NCI-H2196 treated with DMSO at 0.1 percent for 48 hours (cell line): ENCODE data around the gene SBK3.
"Not testable (repeated sequence)": the region's sequence is repeated elsewhere in the genome, so short reads cannot be mapped to it uniquely, and the experiment has no call there.

Experiments used
- DNase-seq: peaks from one replicate; lab custom pipeline; 2025; ENCODE audit not compliant: unreplicated experiment; lab: John Stamatoyannopoulos, UW

Gene SBK3

GRCh38 chr19:55541091-55541490 is 4.3 kb downstream of the SBK3 start:
- DNase-seq: no peak

DNA sequence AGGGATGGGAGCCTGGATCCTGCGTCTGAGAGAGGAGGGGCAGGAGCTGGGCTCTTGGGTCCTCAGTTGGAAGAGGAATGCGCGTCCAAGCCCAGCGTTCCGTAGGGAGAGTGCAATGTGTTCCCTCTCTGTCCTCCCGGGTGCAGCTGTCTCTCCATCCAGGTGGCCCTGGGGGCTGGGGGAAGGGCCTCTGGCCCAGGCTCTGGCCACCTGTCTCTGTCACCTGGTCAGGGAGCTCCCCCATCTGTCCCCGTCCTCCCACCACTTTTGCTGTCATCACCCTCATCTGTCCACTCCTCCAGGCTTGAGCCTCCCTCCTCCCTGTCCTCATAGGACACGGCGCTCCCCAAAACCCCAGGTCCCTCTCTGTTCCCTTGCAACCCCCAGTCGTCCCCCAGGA is 4.7 kb downstream of the SBK3 start:
- DNase-seq: no peak

DNA sequence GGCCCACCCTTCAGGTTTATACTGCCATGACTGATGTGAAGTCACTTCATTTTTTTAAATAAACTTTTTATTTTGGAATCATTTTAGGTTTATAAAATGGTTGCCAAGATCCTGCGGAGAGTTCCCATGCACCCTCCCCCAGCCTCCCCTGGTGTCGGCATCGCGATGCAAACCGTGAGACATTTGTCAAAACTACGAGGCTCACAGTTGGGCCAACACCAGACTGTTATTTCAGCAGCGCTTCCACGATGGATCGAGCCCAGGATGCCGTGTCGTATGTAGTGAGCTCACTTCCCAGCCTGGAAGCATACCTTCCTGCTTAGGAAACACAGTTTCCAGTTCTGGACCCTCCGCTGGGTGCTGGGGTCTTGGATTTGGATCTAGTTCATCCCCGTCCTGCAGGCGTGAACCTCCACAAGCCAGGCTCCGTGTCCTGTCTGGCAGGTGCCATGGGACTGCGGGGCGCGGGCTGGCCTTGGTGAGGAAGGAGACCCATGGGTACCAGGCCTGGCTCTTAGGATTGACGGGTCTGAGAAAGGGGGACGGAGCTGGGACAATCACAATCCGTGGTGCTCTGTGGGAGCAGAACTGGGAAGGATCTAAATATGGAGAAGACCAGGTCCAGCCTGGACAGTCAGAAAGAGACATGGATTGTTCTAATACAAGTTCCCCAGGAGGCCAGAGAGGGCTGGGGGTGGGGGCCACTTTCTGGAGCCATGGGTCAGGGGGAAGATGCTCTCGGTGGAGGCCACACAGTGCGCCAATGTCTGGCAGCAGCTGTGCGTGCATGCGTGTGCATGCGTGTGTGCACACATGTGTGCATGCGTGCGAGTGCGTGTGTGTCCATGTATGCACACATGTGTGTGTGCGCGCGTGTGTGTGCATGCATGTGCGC is 6.0 kb downstream of the SBK3 start:
- DNase-seq: no peak

DNA sequence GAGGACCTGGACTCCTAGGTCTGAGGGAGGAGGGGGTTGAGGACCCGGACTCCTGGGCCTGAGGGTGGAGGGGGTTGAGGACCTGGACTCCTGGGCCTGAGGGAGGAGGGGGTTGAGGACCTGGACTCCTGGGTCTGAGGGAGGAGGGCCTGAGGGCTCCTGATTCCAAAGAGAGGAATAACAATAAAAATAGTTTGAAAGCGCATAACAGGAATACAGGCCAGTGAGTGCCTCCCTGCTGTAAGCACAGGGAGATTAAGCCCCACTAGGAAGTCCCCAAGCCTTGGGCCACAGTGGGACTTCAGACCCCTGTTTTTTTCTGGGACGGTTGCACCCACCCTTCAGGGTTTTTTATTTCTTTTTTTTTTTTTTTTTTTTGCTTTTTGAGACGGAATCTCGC is 7.2 kb downstream of the SBK3 start:
- DNase-seq: no peak

GRCh38 chr19:55537741-55538111 is 7.6 kb downstream of the SBK3 start:
- DNase-seq: no peak

- DNase-seq: no peak
Observed at GRCh38 chr19:55536951-55537740, 8.2 kb downstream of the SBK3 start, which contains the start of gene SBK2. SBK2 (minus strand) TSS chr19:55537133; CDS start chr19:55536294, 839 bp downstream.

GRCh38 chr19:55536366-55536765 is 9.0 kb downstream of the SBK3 start:
- DNase-seq: no peak

DNA sequence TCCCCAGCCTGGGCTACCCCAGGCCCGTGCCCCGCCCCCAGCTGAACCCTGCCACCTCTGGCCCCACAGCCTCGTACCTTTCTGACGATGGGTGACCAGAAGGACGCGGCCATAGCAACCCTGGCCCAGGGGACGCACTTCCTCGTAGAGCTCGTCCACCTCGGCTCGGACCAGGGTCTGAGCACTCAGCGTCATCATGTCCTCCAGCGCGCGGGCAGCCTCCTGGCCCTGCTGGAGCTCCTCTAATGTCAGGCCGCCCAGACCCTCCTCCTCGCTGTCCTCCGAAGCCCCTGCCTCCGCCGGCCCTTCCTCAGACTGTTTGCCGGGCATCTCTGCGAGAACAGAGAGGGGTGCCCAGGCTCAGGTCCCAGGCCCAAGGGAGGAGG is 9.4 kb downstream of the SBK3 start:
- DNase-seq: no peak

DNA sequence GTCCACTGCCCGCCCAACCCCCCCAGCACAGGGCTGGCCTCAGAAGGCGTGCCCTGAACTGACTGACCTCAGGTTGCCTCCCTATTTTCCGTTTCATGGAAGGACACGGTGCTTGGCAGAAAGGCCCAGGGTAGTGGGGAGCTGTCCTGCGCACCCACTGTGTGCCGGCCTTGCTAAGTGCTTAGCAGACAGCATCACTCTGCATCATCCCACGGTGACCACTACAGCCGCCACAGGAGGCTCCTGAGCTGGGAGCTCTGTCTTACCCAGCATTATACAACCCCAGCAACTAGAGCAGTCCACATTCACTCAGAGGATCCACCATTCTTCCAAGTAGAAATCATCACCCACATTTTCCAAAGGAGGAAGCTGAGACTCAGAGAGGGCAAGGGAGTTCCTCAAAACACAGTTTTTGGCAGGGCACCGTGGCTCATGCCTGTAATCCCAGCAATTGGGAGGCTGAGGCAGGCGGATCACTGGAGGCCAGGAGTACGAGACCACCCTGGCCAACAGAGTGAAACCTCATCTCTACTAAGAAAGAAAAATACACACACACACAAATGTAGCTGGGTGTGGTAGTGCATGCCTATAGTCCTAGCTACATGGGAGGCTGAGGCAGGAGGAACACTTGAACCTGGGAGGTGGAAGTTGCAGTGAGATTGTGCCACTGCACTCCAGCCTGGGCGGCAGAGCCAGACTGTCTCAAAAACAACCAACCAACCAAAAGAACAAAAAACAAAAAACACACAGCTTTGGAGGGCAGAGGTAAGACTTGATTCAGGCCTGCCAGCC is 10.0 kb downstream of the SBK3 start:
- no peak for DNase-seq

GRCh38 chr19:55534280-55534679 is 11.1 kb downstream of the SBK3 start:
- DNase-seq: not testable (repeated sequence)

- no peak for DNase-seq
Observed at GRCh38 chr19:55530996-55531395, 14.3 kb downstream of the SBK3 start.

DNA sequence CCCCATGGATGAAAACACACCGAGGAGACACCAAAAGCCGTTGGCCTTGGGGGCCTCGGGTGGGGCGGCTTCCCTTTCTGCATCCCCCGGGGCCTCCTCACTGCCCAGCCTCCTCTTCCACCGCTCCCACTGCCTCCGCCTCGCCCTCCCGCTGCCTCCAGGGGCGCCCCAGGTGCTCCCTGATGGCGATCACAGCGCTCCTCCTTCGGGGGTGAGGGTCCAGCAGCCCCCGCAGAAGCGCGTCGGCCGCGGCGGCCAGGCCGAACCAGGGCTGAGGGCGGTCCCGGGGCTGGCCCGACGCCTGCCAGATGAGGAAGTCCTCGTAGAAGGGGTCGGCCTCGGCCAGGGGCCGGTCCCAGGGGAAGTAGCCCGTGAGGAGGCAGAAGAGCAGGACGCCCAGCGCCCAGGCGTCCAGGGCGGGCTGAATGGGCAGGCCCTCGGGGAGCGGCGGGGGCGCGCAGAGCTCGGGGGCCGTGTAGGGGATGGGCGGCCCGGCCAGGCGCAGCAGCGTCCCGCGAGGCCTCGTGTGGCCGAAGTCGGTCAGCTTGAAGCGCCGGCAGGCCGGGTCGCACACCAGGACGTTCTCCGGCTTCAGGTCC is 15.6 kb downstream of the SBK3 start:
- no peak for DNase-seq

- DNase-seq: peak; percentile 44
Observed at GRCh38 chr19:55528030-55528803, 17.1 kb downstream of the SBK3 start.

DNA sequence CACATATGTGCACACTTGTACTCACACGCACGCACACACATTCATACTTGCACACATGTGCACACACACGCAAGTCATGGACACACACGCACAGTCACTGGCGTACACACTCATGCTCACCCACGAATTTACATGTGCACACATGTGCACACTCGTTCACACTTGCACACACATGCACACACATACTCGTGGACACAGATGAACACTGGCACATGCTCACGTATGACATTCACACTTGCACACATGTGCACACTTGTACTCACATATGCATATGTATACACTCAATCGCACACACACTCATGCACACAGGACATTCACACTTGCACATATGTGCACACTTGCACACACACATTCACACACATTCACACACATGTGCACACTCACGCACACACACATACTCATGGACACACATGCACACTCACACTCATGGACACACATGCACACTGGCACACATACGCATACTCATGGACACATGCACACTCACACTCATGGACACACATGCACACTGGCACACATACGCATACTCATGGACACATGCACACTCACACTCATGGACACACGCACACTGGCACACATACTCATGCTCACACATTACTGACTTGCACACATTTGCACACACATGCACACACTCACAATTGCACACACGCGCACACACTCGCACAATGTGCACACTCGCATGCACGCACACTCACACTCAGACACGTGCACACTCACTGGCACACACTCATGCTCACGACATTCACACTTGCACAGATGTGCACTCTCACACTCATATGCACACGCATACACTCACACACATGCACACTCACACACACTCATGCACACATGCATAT is 17.9 kb downstream of the SBK3 start:
- DNase-seq: no peak

GRCh38 chr19:55526216-55527196 is 18.8 kb downstream of the SBK3 start:
- DNase-seq: peak; percentile 91

DNA sequence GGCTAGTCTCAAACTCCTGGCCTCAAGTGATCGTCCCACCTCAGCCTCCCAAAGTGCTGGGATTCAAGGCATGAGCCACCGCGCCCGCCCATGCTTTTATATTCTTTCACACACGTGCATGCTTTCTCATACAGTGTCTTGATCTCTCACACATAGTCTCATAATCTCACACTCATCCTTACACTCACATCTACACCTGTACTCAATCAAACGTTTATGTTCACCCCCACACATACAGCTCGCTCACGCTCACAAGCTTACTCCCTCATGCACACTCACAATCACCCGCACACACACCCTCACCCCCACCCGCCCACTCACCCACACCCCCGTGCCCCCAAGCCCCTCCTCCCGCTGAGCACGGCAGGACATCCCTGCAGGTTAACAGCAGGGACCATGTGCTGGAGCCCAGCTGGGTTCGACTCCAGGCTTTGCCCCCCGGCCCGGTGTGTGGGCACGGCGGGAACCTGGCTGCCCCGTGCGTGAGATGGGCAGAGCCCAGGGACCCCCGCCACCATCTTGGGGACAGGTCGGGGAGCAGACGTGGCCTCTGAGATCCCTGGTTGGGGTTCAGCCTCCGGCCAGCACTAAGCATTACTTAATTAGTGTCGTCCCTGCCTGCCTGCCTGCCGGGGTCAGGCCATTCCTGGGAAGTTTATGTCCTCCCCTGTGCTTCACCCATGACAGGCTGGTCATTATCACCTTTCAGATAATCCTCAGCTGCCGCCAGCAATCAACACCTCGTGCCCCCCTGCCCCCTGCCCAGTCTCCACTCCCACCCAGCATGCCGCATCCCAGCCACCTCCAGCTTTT is 19.8 kb downstream of the SBK3 start:
- DNase-seq: no peak

- DNase-seq: no peak
Observed at GRCh38 chr19:55520691-55521292, 24.6 kb downstream of the SBK3 start.
